H1 (cell line): ENCODE measurements around the gene MGRN1. TPM values are rescaled to one million over a fixed set of nuclear protein-coding genes. Genes with fewer than 3 reads are reported as not detected.

Experiments used
- GABPA ChIP-seq: IDR thresholded peaks from 2 replicates; pipeline ENCODE4 v1.6.1; 2011; ENCODE audit warnings: mild to moderate bottlenecking, low read length, moderate library complexity, borderline replicate concordance; ENCODE audit not compliant: insufficient read depth
- SAP30 ChIP-seq: fragments of 300-600 bp; sonication (generic); IDR thresholded peaks from 2 replicates; pipeline ENCODE4 v1.7.1; 2012; ENCODE audit warnings: low read length, moderate library complexity, mild to moderate bottlenecking, inconsistent platforms; ENCODE audit not compliant: insufficient read depth, insufficient replicate concordance
- SIN3A ChIP-seq, 2 experiments: IDR thresholded peaks in 1 of 2; conservative IDR thresholded peaks in 1 of 2; 2 replicates each; pipeline ENCODE4 v1.6.1; 2011 to 2012; ENCODE audit warnings: low read length in 2 of 2, improper control_type of control experiment in 1 of 2, low read depth in 1 of 2, mild to moderate bottlenecking in 1 of 2
- SP2 ChIP-seq: IDR thresholded peaks from 2 replicates; pipeline ENCODE4 v1.6.1; 2012; ENCODE audit warnings: mild to moderate bottlenecking, low read length, inconsistent platforms
- polyA plus RNA-seq, 7 experiments: library from polyadenylated mRNA; depleted of rRNA in 3 of 7; stranded (reverse) in 5 of 7; unstranded in 2 of 7; fragments of >200 nt in 5 of 7; fragments of 200-250 nt in 2 of 7; gene quantifications; 1 replicate in 5 of 7; 2 replicates in 1 of 7; 4 replicates in 1 of 7; pipeline versions ENCODE4 v1.2.1 to v1.2.3, GENCODE V29; 2011 to 2013; ENCODE audit warnings: missing spikeins in 2 of 7, mixed read lengths in 2 of 7
- total RNA-seq: library from RNA; stranded (reverse); fragmentation: NEBNext Ultra II Directional; extraction: Animal tissue kit (Norgen Biotek cat#: 25700); gene quantifications from 2 replicates; pipeline ENCODE4 v1.2.1, GENCODE V29; 2021

Gene MGRN1
- total and polyA plus RNA-seq, 2 of the 8 experiments (the other 6 are each of a cell fraction or from before 2014, with no cell fraction given): 15.0 to 82.3 TPM

GRCh38 chr16:4626396-4626795 is 1.8 kb downstream of the MGRN1 start (continued):
- no peak for TF ChIP-seq SIN3A (conservative IDR thresholded peaks at IDR 0.05 in 1 of 2, IDR thresholded peaks at IDR 0.05 in 1 of 2; ENCODE audit: low read depth in 1 of 2, low read length in 2 of 2)
- no peak for TF ChIP-seq GABPA
- TF ChIP-seq SAP30: no peak
- no peak for TF ChIP-seq SP2
